IPS DF 6.9 (cell line): Measurements from ENCODE around the gene EXOC4.

Source experiments
- DNase-seq: peaks from one replicate; pipeline ENCODE4 v3.0.0-alpha.2; 2013; ENCODE audit warnings: low read depth, low spot score
- H3K27ac ChIP-seq: one replicate; pipeline ENCODE4 v1.5.1; 2013; ENCODE audit warnings: low read length, control low read depth
- H3K27me3 ChIP-seq: 2 replicates; pipeline ENCODE4 v1.6.1; 2013; ENCODE audit warnings: mild to moderate bottlenecking, low read length; ENCODE audit not compliant: control insufficient read depth, insufficient read depth
- H3K36me3 ChIP-seq: 2 replicates; pipeline ENCODE4 v1.6.1; 2013; ENCODE audit warnings: low read length; ENCODE audit not compliant: control insufficient read depth, insufficient read depth
- H3K4me1 ChIP-seq: 2 replicates; pipeline ENCODE4 v1.6.1; 2013; ENCODE audit warnings: low read length; ENCODE audit not compliant: control insufficient read depth, insufficient read depth
- H3K4me3 ChIP-seq: 2 replicates; pipeline ENCODE4 v1.5.1; 2013; ENCODE audit warnings: mild to moderate bottlenecking, low read length
- H3K9me3 ChIP-seq: 2 replicates; pipeline ENCODE4 v1.6.1; 2013; ENCODE audit warnings: low read length, inconsistent platforms; ENCODE audit not compliant: control insufficient read depth, insufficient read depth
- WGBS: extraction: QIAGEN DNeasy Blood & Tissue Kit; methylation state at CpG from one replicate; pipeline ENCODE4 v1.1.7; 2013; ENCODE audit warnings: mixed read lengths, missing lambda C conversion rate; ENCODE audit not compliant: insufficient read length, insufficient coverage; 5-methylcytosine and 5-hydroxymethylcytosine counted together

The EXOC4 gene

GRCh38 chr7:134018306-134018705 lies 765.4 kb downstream of the EXOC4 start:
- no peak for DNase-seq
- Histone ChIP-seq H3K9me3 (no peaks in the 10 kb centered on the region), H3K36me3 (no peaks in the 10 kb centered on the region), H3K27ac (no peak overlapping the region), H3K27me3 (no peaks in the 10 kb centered on the region), H3K4me1 (no peaks in the 10 kb centered on the region), H3K4me3 (no peak overlapping the region)
- whole genome bisulfite sequencing: no CpG with 5 or more reads among the region's 3 CpGs

GRCh38 chr7:134019251-134019650 lies 766.4 kb downstream of the EXOC4 start:
- no peak overlapping the region for H3K4me3 ChIP-seq

GRCh38 chr7:134021836-134022235 lies 769.0 kb downstream of the EXOC4 start:
- WGBS: no CpG with 5 or more reads among the region's 1 CpG
- H3K9me3 ChIP-seq: no peaks in the 10 kb centered on the region
- DNase-seq: no peak
- H3K36me3 ChIP-seq: no peaks in the 10 kb centered on the region
- H3K27me3 ChIP-seq: no peaks in the 10 kb centered on the region
- H3K27ac ChIP-seq: no peak overlapping the region
- H3K4me1 ChIP-seq: no peaks in the 10 kb centered on the region
- H3K4me3 ChIP-seq: no peak overlapping the region

More at GRCh38 chr7:134019251-134019650, 766.4 kb downstream of the EXOC4 start:
- Histone ChIP-seq H3K27ac (no peak overlapping the region), H3K9me3 (no peaks in the 10 kb centered on the region), H3K27me3 (no peaks in the 10 kb centered on the region), H3K36me3 (no peaks in the 10 kb centered on the region), H3K4me1 (no peaks in the 10 kb centered on the region)
- DNase-seq: no peak
- WGBS: no CpG with 5 or more reads among the region's 2 CpGs

GRCh38 chr7:134022286-134022911 lies 769.5 kb downstream of the EXOC4 start:
- Histone ChIP-seq H3K36me3 (no peaks in the 10 kb centered on the region), H3K4me3 (no peak overlapping the region), H3K9me3 (no peaks in the 10 kb centered on the region), H3K27me3 (no peaks in the 10 kb centered on the region), H3K4me1 (no peaks in the 10 kb centered on the region), H3K27ac (no peak overlapping the region)
- no peak for DNase-seq
- no CpG with 5 or more reads among the region's 1 CpG for WGBS

GRCh38 chr7:134024739-134025138 lies 771.9 kb downstream of the EXOC4 start:
- Histone ChIP-seq H3K4me1 (0 out of 2 replicates have a peak, but pooled peaks cover 2% of the 10 kb centered on the region), H3K27me3 (no peaks in the 10 kb centered on the region), H3K9me3 (no peaks in the 10 kb centered on the region), H3K27ac (no peak overlapping the region), H3K4me3 (no peak overlapping the region), H3K36me3 (no peaks in the 10 kb centered on the region)
- no peak for DNase-seq
- WGBS: no CpG with 5 or more reads among the region's 2 CpGs

GRCh38 chr7:134028853-134029252 lies 776.0 kb downstream of the EXOC4 start:
- Histone ChIP-seq H3K27ac (no peak overlapping the region), H3K9me3 (no peaks in the 10 kb centered on the region), H3K27me3 (no peaks in the 10 kb centered on the region), H3K4me1 (0 out of 2 replicates have a peak, but pooled peaks cover 2% of the 10 kb centered on the region), H3K36me3 (no peaks in the 10 kb centered on the region), H3K4me3 (no peak overlapping the region)
- no CpG with 5 or more reads among the region's 4 CpGs for WGBS
- DNase-seq: peak; percentile 47

- no peaks in the 10 kb centered on the region for H3K27me3 ChIP-seq
- no peak overlapping the region for H3K27ac ChIP-seq
- H3K36me3 ChIP-seq: no peaks in the 10 kb centered on the region
- no peak for DNase-seq
- H3K9me3 ChIP-seq: no peaks in the 10 kb centered on the region
- no CpG with 5 or more reads among the region's 1 CpG for whole genome bisulfite sequencing
- 0 out of 2 replicates have a peak, but pooled peaks cover 2% of the 10 kb centered on the region for H3K4me1 ChIP-seq
- no peak overlapping the region for H3K4me3 ChIP-seq
Measured at GRCh38 chr7:134029743-134030142, 776.9 kb downstream of the EXOC4 start.

- Histone ChIP-seq H3K9me3 (no peaks in the 10 kb centered on the region), H3K27ac (no peak overlapping the region), H3K4me1 (0 out of 2 replicates have a peak, but pooled peaks cover 2% of the 10 kb centered on the region), H3K27me3 (no peaks in the 10 kb centered on the region), H3K36me3 (no peaks in the 10 kb centered on the region), H3K4me3 (no peak overlapping the region)
- no CpG with 5 or more reads among the region's 9 CpGs for WGBS
- no peak for DNase-seq
Measured at GRCh38 chr7:134030460-134030865, 777.6 kb downstream of the EXOC4 start.

GRCh38 chr7:134031835-134032617 lies 779.1 kb downstream of the EXOC4 start:
- H3K36me3 ChIP-seq: no peaks in the 10 kb centered on the region
- no peak overlapping the region for H3K27ac ChIP-seq
- no peaks in the 10 kb centered on the region for H3K27me3 ChIP-seq
- H3K9me3 ChIP-seq: no peaks in the 10 kb centered on the region
- DNase-seq: no peak
- no CpG with 5 or more reads among the region's 3 CpGs for WGBS
- 0 out of 2 replicates have a peak, but pooled peaks cover 2% of the 10 kb centered on the region for H3K4me1 ChIP-seq
- no peak overlapping the region for H3K4me3 ChIP-seq

GRCh38 chr7:134034652-134035051 lies 781.8 kb downstream of the EXOC4 start:
- WGBS: no CpG with 5 or more reads among the region's 3 CpGs
- no peak overlapping the region for H3K27ac ChIP-seq
- no peaks in the 10 kb centered on the region for H3K36me3 ChIP-seq
- H3K27me3 ChIP-seq: no peaks in the 10 kb centered on the region
- H3K4me1 ChIP-seq: no peaks in the 10 kb centered on the region
- H3K9me3 ChIP-seq: no peaks in the 10 kb centered on the region
- DNase-seq: no peak
- no peak overlapping the region for H3K4me3 ChIP-seq
